Heart left ventricle (tissue), 16 donors: ENCODE measurements around the gene ALAS1. TPM values are rescaled to one million over a fixed set of nuclear protein-coding genes. Genes with fewer than 3 reads are reported as not detected.

ENCODE experiments used
- ATAC-seq, 4 donors: fragments of 200-7000 bp; cut with Tn5 transposase; one replicate each; pipeline ENCODE4 v1.9.1; 2020 to 2022; ENCODE audit warnings: moderate library complexity in 4 of 4, mild to moderate bottlenecking in 3 of 4, moderate number of reproducible peaks in 1 of 4
- DNase-seq, 5 donors: peaks; one replicate each; pipeline ENCODE4 v3.0.0-alpha.2; 2020
- H3K27ac ChIP-seq, 12 donors: fragments of 200-600 bp; sonication (generic) in 4 of 12; one replicate each; pipeline versions ENCODE4 v1.5.0 to v1.8.0; 2016 to 2022; ENCODE audit warnings: mild to moderate bottlenecking in 2 of 12
- H3K27me3 ChIP-seq, 9 donors: fragments of 200-600 bp; sonication (generic) in 2 of 9; one replicate each; pipeline versions ENCODE4 v1.5.1 to v1.8.0; 2016 to 2022; ENCODE audit warnings: mild to moderate bottlenecking in 3 of 9
- H3K36me3 ChIP-seq, 9 donors: fragments of 200-600 bp; sonication (generic) in 2 of 9; one replicate each; pipeline versions ENCODE4 v1.5.0 to v1.8.0; 2018 to 2022; ENCODE audit warnings: mild to moderate bottlenecking in 2 of 9
- H3K4me1 ChIP-seq, 12 donors: fragments of 200-600 bp; sonication (generic) in 4 of 12; one replicate each; pipeline versions ENCODE4 v1.5.0 to v1.8.0; 2016 to 2022; ENCODE audit warnings: mild to moderate bottlenecking in 3 of 12
- H3K4me3 ChIP-seq, 12 donors: fragments of 200-600 bp; sonication (generic) in 4 of 12; one replicate each; pipeline versions ENCODE4 v1.5.0 to v1.8.0; 2017 to 2022; ENCODE audit warnings: mild to moderate bottlenecking in 9 of 12, moderate library complexity in 4 of 12
- H3K9me3 ChIP-seq, 12 donors: fragments of 200-600 bp; sonication (generic) in 4 of 12; one replicate each; pipeline versions ENCODE4 v1.5.0 to v1.8.0; 2016 to 2022; ENCODE audit warnings: mild to moderate bottlenecking in 1 of 12
- POLR2A ChIP-seq, 2 donors: fragments of 450-650 bp; IDR thresholded peaks; one replicate each; pipeline ENCODE4 v1.6.1; 2017; ENCODE audit warnings: antibody characterized with exemption in 2 of 2, mild to moderate bottlenecking in 2 of 2, moderate library complexity in 2 of 2
- WGBS, 4 donors: extraction: QIAGEN DNeasy Blood & Tissue Kit in 2 of 4; methylation state at CpG; one replicate each; pipeline versions ENCODE4 v1.1.5 to v1.1.7; 2013 to 2018; 5-methylcytosine and 5-hydroxymethylcytosine counted together
- intact Hi-C, 10 donors: fragments of 100-400 bp; cut with DNase I; formaldehyde crosslinking; loops; one replicate each; pipeline versions ENCODE4 v1.11.1 to v1.14.2; 2022
- polyA plus RNA-seq, 2 donors: library from polyadenylated mRNA; stranded (reverse); fragments of 200-250 nt; gene quantifications; one replicate each; pipeline ENCODE4 v1.2.3, GENCODE V29; 2013
- total RNA-seq, 9 donors: library from RNA; depleted of rRNA in 2 of 9; stranded (reverse); fragments of >200 nt in 2 of 9; fragmentation: NEBNext Ultra II Directional in 3 of 9; extraction: Animal tissue kit (Norgen Biotek cat#: 25700) in 3 of 9; gene quantifications; one replicate each; pipeline versions ENCODE4 v1.1.0 to v1.2.4, GENCODE V29; 2016 to 2023
- TF ChIP-seq, protein P1 (sequence below), 12 donors: fragments of 200-600 bp; sonication (generic) in 4 of 12; IDR thresholded peaks; one replicate each; pipeline versions ENCODE4 v1.5.0 to v1.8.0; 2018 to 2022; ENCODE audit warnings: antibody characterized with exemption in 12 of 12, mild to moderate bottlenecking in 5 of 12
- donor health status: ischemic (EF 13 %, LVEDD 7.1; RV severe dilation, severe dysfunction).
- donor health status: healthy with polysubstance abuse.
- donor health status: DM: no; HTN: yes; CAD: no.
- donor health status: DM: no; HTN: no; CAD: no.
- donor health status: ischemic (EF 25% LVEDD 6.9; RV normal size, moderate dysfunction).
- donor health status: ischemic (EF 25% LVEDD 5.7; RV mildly dilated, moderate dysfunction).
- donor health status: healthy.
- donor health status: DM: yes; HTN: yes; CAD: no.
- donor health status: ischemic (EF 35%, LVEDD 5.7; RV mildly dilated, moderate dysfunction).
- donor health status: nonischemic (EF 11% LVEDD 7.7; RV severe dilation, severe dysfunction).
- donor health status: DM: yes; HTN: yes; CAD: no.
- donor health status: PGD.
- donor health status: ischemic (EF 29% LVEDD 5.4; RV normal size, mild dysfunction).
- donor health status: nonischemic (EF 23%, LVEDD 6.1; RV moderate dilation, normal function).

Gene ALAS1
- total and polyA plus RNA-seq, 11 donors, result 77.9 to 213 (median 132) TPM

DNA sequence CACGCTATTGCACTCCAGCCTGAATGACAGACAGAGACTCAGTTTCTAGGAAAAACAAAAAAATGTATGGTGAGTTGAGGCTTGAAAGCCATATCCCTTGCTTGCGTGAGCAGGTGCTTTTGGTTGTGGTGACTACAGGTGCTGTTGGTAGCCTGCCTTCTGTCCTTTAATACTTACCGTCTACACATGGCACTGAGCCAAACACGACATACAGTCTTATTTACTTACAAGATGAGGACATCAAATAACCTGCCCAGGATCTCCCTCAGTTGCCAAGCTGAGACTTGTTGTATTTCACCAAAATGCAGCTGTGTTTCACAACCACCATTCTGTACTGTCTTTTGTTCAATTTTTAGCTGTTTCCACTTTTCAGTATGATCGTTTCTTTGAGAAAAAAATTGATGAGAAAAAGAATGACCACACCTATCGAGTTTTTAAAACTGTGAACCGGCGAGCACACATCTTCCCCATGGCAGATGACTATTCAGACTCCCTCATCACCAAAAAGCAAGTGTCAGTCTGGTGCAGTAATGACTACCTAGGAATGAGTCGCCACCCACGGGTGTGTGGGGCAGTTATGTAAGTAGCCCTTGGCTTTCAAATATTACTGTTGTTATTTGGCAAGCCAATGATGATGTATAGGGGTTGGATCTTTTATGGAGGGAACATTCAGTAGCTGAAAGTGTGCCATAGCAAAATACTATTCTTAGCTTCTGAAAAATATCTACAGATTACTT lies 6.5 kb downstream of the ALAS1 start:
- intact Hi-C loops, result loop anchor here in 1 of 10 donors (5.0 kb wide), 1 partner anchor 202 kb away; no protein-coding TSS in a partner anchor
- ATAC-seq, result no peak
- no peak for DNase-seq
- Histone ChIP-seq H3K4me1 (peaks cover 5 to 50% (median 34%) of the 10 kb centered on the region in 12 donors), H3K4me3 (no peak overlapping the region), H3K36me3 (peaks cover 0 to 100% (median 98%) of the 10 kb centered on the region in 9 donors), H3K27me3 (no peaks in the 10 kb centered on the region), H3K9me3 (no peaks in the 10 kb centered on the region), H3K27ac (no peak overlapping the region)
- 75 to 81% (median 79%) methylated on average over 10 of the region's 10 CpGs for WGBS, 4 donors
- TF ChIP-seq, protein P1, sequence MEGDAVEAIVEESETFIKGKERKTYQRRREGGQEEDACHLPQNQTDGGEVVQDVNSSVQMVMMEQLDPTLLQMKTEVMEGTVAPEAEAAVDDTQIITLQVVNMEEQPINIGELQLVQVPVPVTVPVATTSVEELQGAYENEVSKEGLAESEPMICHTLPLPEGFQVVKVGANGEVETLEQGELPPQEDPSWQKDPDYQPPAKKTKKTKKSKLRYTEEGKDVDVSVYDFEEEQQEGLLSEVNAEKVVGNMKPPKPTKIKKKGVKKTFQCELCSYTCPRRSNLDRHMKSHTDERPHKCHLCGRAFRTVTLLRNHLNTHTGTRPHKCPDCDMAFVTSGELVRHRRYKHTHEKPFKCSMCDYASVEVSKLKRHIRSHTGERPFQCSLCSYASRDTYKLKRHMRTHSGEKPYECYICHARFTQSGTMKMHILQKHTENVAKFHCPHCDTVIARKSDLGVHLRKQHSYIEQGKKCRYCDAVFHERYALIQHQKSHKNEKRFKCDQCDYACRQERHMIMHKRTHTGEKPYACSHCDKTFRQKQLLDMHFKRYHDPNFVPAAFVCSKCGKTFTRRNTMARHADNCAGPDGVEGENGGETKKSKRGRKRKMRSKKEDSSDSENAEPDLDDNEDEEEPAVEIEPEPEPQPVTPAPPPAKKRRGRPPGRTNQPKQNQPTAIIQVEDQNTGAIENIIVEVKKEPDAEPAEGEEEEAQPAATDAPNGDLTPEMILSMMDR (IDR thresholded peaks at IDR 0.05), result no peak
- TF ChIP-seq POLR2A (IDR thresholded peaks at IDR 0.05), result no peak

GRCh38 chr3:52205727-52206372 lies 7.9 kb downstream of the ALAS1 start:
- Histone ChIP-seq H3K4me1 (peaks cover 0 to 49% (median 22%) of the 10 kb centered on the region in 12 donors), H3K36me3 (peaks cover 0 to 100% (median 99%) of the 10 kb centered on the region in 9 donors), H3K27ac (no peak overlapping the region), H3K4me3 (no peak overlapping the region), H3K9me3 (no peaks in the 10 kb centered on the region), H3K27me3 (no peaks in the 10 kb centered on the region)
- no peak for TF ChIP-seq POLR2A (IDR thresholded peaks at IDR 0.05)
- TF ChIP-seq, protein P1 (IDR thresholded peaks at IDR 0.05), result no peak
- DNase-seq (no peak), ATAC-seq (no peak)
- 76 to 85% (median 82%) methylated on average over 6 of the region's 6 CpGs for WGBS, 4 donors
- intact Hi-C loops, result no loop called here

DNA sequence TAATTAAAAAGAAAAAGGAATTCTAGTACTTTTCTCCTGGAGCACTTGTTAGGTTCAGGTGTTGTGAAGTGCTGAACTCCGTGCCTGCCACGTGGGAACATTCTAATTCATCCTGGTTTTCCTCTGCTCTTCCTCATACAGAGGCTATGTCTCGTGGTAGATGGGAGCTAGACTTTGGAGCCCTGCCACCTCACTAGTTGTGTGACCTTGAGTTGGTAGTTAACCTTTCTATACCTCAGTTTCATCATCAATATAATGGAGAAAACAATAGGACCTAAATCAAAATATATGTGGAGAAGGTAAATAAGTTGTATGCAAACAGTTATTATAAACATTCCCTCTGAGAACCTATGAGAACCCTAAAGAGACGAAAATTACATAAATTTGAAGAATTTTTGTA lies 10.6 kb downstream of the ALAS1 start:
- H3K36me3 ChIP-seq, result peaks cover 0 to 100% (median 100%) of the 10 kb centered on the region in 9 donors
- 90 to 92% (median 91%) methylated on average over 4 of the region's 4 CpGs for WGBS, 4 donors
- TF ChIP-seq, protein P1 (IDR thresholded peaks at IDR 0.05), result no peak
- TF ChIP-seq POLR2A (IDR thresholded peaks at IDR 0.05), result no peak
- no peak for DNase-seq
- H3K4me3 ChIP-seq, result no peak overlapping the region
- intact Hi-C loops, result no loop called here
- H3K4me1 ChIP-seq, result peaks cover 0 to 25% (median 0%) of the 10 kb centered on the region in 12 donors
- no peak overlapping the region for H3K27ac ChIP-seq
- H3K27me3 ChIP-seq, result no peaks in the 10 kb centered on the region
- no peaks in the 10 kb centered on the region for H3K9me3 ChIP-seq
- ATAC-seq, result no peak

- H3K9me3 ChIP-seq, result no peaks in the 10 kb centered on the region
- DNase-seq (no peak), ATAC-seq (no peak)
- H3K4me1 ChIP-seq, result peaks cover 0 to 16% (median 0%) of the 10 kb centered on the region in 12 donors
- TF ChIP-seq, protein P1 (IDR thresholded peaks at IDR 0.05), result no peak
- TF ChIP-seq POLR2A (IDR thresholded peaks at IDR 0.05), result no peak
- no peaks in the 10 kb centered on the region for H3K27me3 ChIP-seq
- H3K36me3 ChIP-seq, result peaks cover 0 to 100% (median 100%) of the 10 kb centered on the region in 9 donors
- H3K27ac ChIP-seq, result no peak overlapping the region
- intact Hi-C loops, result no loop called here
- H3K4me3 ChIP-seq, result no peak overlapping the region
These were observed 12.1 kb downstream of the ALAS1 start for GRCh38 chr3:52210037-52210436.
